Upper lobe of left lung (tissue), 4 donors: ENCODE measurements around the gene GRIK1.

Source experiments
- EP300 ChIP-seq, 4 donors: sonication (generic); formaldehyde crosslinking; IDR thresholded peaks; one replicate each; pipeline ENCODE4 v1.5.1; 2017; ENCODE audit warnings: antibody characterized with exemption in 4 of 4, control low read depth in 2 of 4
- POLR2A ChIP-seq, 4 donors: fragments of 450-650 bp; IDR thresholded peaks; one replicate each; pipeline ENCODE4 v1.5.1; 2016 to 2017; ENCODE audit warnings: antibody characterized with exemption in 4 of 4, mild to moderate bottlenecking in 2 of 4
- TF ChIP-seq, protein P1 (sequence below), 6 experiments: fragments of 450-650 bp in 4 of 6; fragments of 200-600 bp in 2 of 6; sonication (generic) in 2 of 6; IDR thresholded peaks; one replicate each; pipeline ENCODE4 v1.5.1; 2016 to 2019; ENCODE audit warnings: antibody characterized with exemption in 6 of 6

DNA sequence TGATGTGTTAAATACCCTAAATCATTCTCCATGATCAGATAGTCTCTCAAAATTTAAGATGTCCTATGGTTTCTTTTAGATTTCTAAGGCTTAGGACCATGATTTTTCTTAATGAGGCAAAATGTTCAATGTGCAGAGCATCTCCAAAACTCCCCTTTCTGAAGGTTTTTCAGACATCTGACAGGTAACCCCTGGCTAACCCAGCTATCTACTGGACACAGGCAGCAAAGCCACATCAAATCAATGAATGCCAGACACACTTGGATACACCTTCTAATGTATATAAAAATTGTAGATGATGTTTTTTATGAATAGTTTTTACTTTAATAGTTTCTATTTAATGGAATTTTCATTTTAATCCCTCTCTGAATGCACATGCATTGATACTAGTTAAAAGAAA is 285.6 kb downstream of the GRIK1 start:
- TF ChIP-seq, protein P1, sequence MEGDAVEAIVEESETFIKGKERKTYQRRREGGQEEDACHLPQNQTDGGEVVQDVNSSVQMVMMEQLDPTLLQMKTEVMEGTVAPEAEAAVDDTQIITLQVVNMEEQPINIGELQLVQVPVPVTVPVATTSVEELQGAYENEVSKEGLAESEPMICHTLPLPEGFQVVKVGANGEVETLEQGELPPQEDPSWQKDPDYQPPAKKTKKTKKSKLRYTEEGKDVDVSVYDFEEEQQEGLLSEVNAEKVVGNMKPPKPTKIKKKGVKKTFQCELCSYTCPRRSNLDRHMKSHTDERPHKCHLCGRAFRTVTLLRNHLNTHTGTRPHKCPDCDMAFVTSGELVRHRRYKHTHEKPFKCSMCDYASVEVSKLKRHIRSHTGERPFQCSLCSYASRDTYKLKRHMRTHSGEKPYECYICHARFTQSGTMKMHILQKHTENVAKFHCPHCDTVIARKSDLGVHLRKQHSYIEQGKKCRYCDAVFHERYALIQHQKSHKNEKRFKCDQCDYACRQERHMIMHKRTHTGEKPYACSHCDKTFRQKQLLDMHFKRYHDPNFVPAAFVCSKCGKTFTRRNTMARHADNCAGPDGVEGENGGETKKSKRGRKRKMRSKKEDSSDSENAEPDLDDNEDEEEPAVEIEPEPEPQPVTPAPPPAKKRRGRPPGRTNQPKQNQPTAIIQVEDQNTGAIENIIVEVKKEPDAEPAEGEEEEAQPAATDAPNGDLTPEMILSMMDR (IDR thresholded peaks at IDR 0.05) = no peak
- TF ChIP-seq POLR2A (IDR thresholded peaks at IDR 0.05) = no peak
- no peak for TF ChIP-seq EP300 (IDR thresholded peaks at IDR 0.05)
